Measurements from ENCODE around the gene BMPR1A.
A peak's percentile ranks its signal among the peaks of the same experiment; 100 is the strongest.
"Not testable (repeated sequence)": the region's sequence is repeated elsewhere in the genome, so short reads cannot be mapped to it uniquely, and the experiment has no call there.

The BMPR1A gene

DNA sequence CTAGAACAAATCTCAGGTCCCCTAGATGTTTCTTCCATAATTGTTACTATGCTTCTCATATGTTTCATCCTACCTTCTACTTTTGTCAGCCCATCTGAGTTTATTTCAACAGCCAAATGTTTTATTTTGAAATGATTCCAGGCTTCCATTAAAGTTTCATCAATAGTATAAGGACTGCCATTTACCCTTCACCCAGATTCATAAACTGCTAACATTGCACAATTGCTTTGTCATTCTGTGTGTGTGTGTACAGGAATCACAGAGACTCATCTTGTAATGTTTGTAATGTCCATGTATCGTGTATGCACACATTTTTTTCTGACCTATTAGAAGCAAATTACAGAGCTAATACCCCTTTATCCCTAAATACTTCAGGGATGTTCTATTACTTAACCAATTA lies 175.5 kb downstream of the BMPR1A start:
- TF ChIP-seq CTCF (IDR thresholded peaks at IDR 0.05; ENCODE audit: insufficient read depth, low read length, missing control alignments): no peak
- peak; percentile 26 for DNase-seq (ENCODE audit: low read depth, low spot score)
- ChIA-PET POLR2A (no interaction called here), CTCF (interaction anchor here (1.3 to 2.9 kb wide), 2 partner anchors 10 to 32 kb away, joined by 4 to 13 read pairs; no protein-coding TSS in a partner anchor)
- no peak overlapping the region for H3K4me3 ChIP-seq (ENCODE audit: low read depth, low read length)

DNA sequence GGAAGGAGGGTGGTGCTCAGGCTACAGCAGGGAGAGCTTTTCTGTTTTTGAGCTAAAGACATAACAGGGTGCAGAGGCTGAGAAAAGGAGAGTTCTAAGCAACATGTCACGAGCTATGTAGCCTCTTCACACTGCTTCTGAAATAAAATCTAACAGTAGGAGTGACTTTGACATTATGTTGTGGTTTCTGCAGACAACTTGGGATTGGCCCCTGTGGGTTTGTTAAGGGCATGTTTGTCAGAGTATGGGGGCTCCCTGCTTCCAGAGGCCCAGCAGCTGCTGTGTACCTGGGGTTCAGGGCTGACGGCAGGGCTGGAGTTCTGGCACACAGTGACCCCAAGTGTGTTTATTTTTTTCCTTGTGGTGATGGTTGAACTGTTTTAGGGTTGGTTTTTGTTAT lies 176.3 kb downstream of the BMPR1A start:
- ChIA-PET POLR2A (no interaction called here), CTCF (interaction anchor here (2.9 kb wide), 1 partner anchor 9 kb away, joined by 13 read pairs; no protein-coding TSS in a partner anchor)
- no peak for DNase-seq (ENCODE audit: low read depth, low spot score)
- TF ChIP-seq CTCF (IDR thresholded peaks at IDR 0.05; ENCODE audit: insufficient read depth, low read length, missing control alignments): no peak
- H3K4me3 ChIP-seq (ENCODE audit: low read depth, low read length): no peak overlapping the region

DNA sequence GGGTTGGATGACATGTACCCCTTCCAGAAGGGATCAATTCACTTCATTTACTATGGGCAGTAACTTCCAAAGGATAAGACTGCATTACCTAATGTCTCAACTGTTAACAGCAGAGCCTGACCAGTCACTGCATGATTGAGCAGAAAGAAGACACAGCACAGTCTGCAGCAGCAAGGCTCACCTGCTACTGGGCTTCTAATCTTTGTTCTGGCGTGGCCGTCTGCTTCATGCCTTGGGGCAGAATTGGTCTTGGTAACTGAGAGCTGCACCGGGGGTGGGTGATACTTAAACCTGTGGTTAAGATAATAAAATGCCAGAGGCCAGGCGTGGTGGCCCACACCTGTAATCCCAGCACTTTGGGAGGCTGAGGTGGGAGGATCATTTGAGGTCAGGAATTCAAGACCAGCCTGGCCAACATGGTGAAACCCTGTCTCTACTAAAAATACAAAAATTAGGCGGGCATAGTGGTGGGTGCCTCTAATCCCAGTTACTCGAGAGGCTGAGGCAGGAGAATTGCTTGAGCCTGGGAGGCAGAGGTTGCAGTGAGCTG lies 177.8 kb downstream of the BMPR1A start:
- POLR2A ChIA-PET; H3K4me3 ChIP-seq (ENCODE audit: low read depth, low read length); DNase-seq (ENCODE audit: low read depth, low spot score): not testable (repeated sequence)
- CTCF ChIA-PET: interaction anchor here (1.3 to 17.4 kb wide), 2 partner anchors 22 to 239 kb away, joined by 4 to 171 read pairs; partner anchors contain the start of genes MMRN2 and SNCG

- TF ChIP-seq CTCF (IDR thresholded peaks at IDR 0.05; ENCODE audit: insufficient read depth, low read length, missing control alignments): no peak
- no peak overlapping the region for H3K4me3 ChIP-seq (ENCODE audit: low read depth, low read length)
- ChIA-PET POLR2A (interaction anchor here (1.2 kb wide), 1 partner anchor 10 kb away, joined by 5 read pairs; no protein-coding TSS in a partner anchor), CTCF (interaction anchor here (0.6 to 17.4 kb wide), 15 partner anchors 9 to 249 kb away, joined by 3 to 171 read pairs (median 5); partner anchors contain the start of genes ADIRF, MMRN2, SHLD2 and SNCG)
- no peak for DNase-seq (ENCODE audit: low read depth, low spot score)
These were observed 180.5 kb downstream of the BMPR1A start for GRCh38 chr10:86936661-86937501.

DNA sequence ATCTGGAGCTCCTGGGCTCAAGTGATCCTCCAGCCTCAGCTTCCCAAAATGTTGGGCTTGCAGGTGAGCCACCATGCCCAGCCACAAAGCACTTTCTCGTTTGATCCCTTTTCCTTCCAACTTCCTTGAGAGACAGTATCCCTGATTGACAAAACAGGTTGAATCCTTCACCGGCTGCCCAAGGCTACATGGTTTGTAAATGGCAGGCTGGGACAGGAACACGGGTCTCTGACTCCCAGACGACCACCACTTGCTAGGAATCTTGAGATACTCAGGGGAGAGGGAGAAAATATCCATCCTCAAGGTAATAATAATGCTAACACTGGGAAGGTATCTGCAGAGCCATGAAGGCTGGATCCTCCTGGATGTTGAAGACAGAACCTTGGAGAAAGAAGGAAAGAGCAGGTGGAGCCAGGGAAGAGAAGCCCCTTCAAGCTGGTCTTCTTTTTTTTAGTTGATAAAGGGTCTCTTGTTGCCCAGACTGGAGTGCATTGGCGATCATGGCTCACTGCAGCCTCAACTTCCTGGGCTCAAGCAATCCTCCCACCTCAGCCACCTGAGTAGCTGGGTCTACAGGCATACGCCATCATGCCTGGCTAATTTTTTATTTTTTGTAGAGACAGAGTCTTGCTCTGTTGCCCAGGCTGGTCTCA lies 181.2 kb downstream of the BMPR1A start:
- DNase-seq (ENCODE audit: low read depth, low spot score): no peak
- POLR2A ChIA-PET: interaction anchor here (1.2 kb wide), 1 partner anchor 11 kb away, joined by 5 read pairs; no protein-coding TSS in a partner anchor
- no peak overlapping the region for H3K4me3 ChIP-seq (ENCODE audit: low read depth, low read length)
- TF ChIP-seq CTCF (IDR thresholded peaks at IDR 0.05; ENCODE audit: insufficient read depth, low read length, missing control alignments): no peak
- CTCF ChIA-PET: interaction anchor here (0.6 to 17.4 kb wide), 20 partner anchors 8 to 252 kb away, joined by 3 to 171 read pairs (median 6); partner anchors contain the start of genes ADIRF, MMRN2, SHLD2 and SNCG

GRCh38 chr10:86938260-86938659 lies 181.8 kb downstream of the BMPR1A start:
- POLR2A ChIA-PET: no interaction called here
- TF ChIP-seq CTCF (IDR thresholded peaks at IDR 0.05; ENCODE audit: insufficient read depth, low read length, missing control alignments): no peak
- CTCF ChIA-PET: interaction anchor here (0.7 to 17.4 kb wide), 24 partner anchors 8 to 291 kb away, joined by 3 to 171 read pairs (median 5); partner anchors contain the start of genes ADIRF, MMRN2 and SNCG

DNA sequence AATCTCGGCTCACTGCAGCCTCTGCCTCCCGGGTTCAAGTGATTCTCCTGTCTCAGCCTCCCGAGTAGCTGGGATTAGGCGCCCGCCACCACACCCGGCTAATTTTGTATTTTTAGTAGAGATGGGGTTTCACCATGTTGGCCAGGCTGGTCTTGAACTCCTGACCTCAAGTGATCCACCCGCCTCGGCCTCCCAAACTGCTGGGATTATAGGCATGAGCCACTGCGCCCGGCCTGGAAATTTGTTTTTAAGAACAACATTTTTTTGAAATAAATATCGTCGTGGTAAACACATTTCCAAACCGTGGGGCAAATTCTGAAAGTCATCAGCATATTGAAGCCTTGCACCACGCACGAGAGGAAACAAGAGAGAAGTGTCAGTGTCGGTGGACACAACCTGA lies 183.7 kb downstream of the BMPR1A start:
- CTCF ChIA-PET: interaction anchor here (0.6 to 17.4 kb wide), 20 partner anchors 9 to 914 kb away, joined by 3 to 171 read pairs (median 4); partner anchors contain the start of genes ADIRF, MINPP1, MMRN2 and SNCG
- POLR2A ChIA-PET; H3K4me3 ChIP-seq (ENCODE audit: low read depth, low read length); DNase-seq (ENCODE audit: low read depth, low spot score): not testable (repeated sequence)

More at GRCh38 chr10:86938260-86938659, 181.8 kb downstream of the BMPR1A start:
- H3K4me3 ChIP-seq (ENCODE audit: low read depth, low read length): no peak overlapping the region
- DNase-seq (ENCODE audit: low read depth, low spot score): no peak
